OCI-LY1 (cell line): ENCODE results near the gene FAM32A.

Experiments
- EZH2 ChIP-seq: fragments of 200-600 bp; sonication (generic), shearing (Covaris generic); IDR thresholded peaks from 2 replicates; pipeline ENCODE4 v1.8.0; 2017; ENCODE audit warnings: borderline replicate concordance, mixed run types, mild to moderate bottlenecking, antibody characterized with exemption, low read length, moderate library complexity, mixed read lengths
- TF ChIP-seq, protein P1 (sequence below): fragments of 200-600 bp; sonication (generic), shearing (Covaris generic); IDR thresholded peaks from 2 replicates; pipeline ENCODE4 v1.5.1; 2017; ENCODE audit warnings: mild to moderate bottlenecking, antibody characterized with exemption, low read length, moderate library complexity, mixed read lengths

GRCh38 chr19:16160445-16160942 lies 24.7 kb upstream of the FAM32A start:
- TF ChIP-seq, protein P1, sequence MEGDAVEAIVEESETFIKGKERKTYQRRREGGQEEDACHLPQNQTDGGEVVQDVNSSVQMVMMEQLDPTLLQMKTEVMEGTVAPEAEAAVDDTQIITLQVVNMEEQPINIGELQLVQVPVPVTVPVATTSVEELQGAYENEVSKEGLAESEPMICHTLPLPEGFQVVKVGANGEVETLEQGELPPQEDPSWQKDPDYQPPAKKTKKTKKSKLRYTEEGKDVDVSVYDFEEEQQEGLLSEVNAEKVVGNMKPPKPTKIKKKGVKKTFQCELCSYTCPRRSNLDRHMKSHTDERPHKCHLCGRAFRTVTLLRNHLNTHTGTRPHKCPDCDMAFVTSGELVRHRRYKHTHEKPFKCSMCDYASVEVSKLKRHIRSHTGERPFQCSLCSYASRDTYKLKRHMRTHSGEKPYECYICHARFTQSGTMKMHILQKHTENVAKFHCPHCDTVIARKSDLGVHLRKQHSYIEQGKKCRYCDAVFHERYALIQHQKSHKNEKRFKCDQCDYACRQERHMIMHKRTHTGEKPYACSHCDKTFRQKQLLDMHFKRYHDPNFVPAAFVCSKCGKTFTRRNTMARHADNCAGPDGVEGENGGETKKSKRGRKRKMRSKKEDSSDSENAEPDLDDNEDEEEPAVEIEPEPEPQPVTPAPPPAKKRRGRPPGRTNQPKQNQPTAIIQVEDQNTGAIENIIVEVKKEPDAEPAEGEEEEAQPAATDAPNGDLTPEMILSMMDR, result no peak
- no peak for TF ChIP-seq EZH2
